GM12801 (cell line): Measurements from ENCODE around the gene GALNT2.

Experiments
- CTCF ChIP-seq: IDR thresholded peaks from one replicate; pipeline ENCODE4 v1.5.1; 2011; ENCODE audit warnings: control low read depth; ENCODE audit not compliant: insufficient read length; ENCODE audit errors: extremely low read depth

GALNT2 gene

GRCh38 chr1:230062521-230062920 is 4.5 kb upstream of the GALNT2 start:
- no peak for TF ChIP-seq CTCF

- TF ChIP-seq CTCF: no peak
Measured at GRCh38 chr1:230064283-230064682, 2.8 kb upstream of the GALNT2 start.

GRCh38 chr1:230065161-230065560 is 1.9 kb upstream of the GALNT2 start:
- TF ChIP-seq CTCF: no peak

DNA sequence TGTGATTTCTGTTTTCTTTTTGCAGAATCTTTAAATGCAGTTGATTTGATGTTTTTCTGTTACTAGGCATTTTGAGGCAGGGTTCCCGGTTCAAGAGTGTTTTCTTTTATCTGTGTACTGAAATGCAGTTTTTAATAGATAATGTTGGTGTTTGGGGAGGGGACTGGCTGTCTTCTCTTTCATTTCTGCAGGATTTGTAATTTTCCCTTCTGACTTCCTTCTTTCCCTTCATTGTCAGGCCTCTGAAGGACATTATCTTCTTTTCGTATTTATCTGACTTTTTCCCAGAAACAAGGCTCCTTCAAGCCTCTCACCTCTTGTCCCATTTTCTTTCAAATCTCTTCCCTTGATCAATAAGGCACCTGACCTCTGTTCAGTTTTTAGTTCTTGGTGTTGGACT is 1.5 kb upstream of the GALNT2 start:
- no peak for TF ChIP-seq CTCF

DNA sequence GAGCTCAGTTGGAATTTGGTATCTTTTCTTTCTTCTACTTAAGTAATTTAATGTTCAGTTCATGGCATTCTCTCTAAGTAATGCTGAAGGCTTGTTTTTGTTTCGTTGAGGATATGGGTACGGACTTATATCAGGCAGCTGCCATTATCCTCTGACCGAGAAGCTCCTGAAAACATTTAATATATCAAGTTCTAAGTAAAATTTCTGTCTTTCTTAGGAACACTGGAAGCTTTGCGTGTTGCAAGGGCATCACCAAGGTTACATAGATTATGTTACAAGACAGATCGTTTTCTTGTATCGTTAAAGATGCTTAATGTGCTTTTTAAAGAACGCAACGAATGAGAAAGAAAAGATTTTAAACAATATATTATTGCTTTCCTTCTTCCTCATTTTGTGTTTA is 1.0 kb upstream of the GALNT2 start:
- no peak for TF ChIP-seq CTCF

DNA sequence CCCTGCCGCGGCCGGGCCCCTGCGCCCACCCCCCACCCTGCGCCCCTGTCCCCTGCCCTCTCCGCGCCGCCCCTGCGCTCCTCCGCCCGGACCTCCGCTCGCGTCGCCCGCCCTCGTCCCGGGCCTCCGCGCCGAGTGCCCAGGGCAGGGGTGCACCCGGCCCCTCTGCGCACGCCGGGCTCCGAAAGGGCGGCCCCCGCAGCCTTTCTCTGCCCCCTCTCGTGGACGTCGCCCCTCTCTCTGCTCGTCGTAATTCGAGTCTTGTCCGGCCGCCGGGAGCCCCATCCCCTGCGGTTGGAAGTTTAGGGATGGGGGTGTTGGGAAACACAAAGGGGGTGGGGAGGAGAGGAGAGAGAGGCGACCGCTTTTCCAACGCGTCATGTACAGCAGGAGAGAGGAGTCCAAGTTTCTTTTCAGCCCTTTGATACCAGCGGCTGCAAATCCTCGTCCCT is 407 bp downstream of the GALNT2 start:
- no peak for TF ChIP-seq CTCF

GRCh38 chr1:230067871-230068620 is 1.0 kb downstream of the GALNT2 start:
- no peak for TF ChIP-seq CTCF

- TF ChIP-seq CTCF: no peak
Measured at GRCh38 chr1:230068621-230068873, 1.5 kb downstream of the GALNT2 start.
